ENCODE results near the gene HEYL. TPM values are rescaled to one million over a fixed set of nuclear protein-coding genes. Genes with fewer than 3 reads are reported as not detected.

HEYL gene
- total and polyA plus RNA-seq, 9 of the 15 experiments (the other 6 are each of a cell fraction or from before 2014, with no cell fraction given) = 0.13 to 0.89 (median 0.25) TPM

DNA sequence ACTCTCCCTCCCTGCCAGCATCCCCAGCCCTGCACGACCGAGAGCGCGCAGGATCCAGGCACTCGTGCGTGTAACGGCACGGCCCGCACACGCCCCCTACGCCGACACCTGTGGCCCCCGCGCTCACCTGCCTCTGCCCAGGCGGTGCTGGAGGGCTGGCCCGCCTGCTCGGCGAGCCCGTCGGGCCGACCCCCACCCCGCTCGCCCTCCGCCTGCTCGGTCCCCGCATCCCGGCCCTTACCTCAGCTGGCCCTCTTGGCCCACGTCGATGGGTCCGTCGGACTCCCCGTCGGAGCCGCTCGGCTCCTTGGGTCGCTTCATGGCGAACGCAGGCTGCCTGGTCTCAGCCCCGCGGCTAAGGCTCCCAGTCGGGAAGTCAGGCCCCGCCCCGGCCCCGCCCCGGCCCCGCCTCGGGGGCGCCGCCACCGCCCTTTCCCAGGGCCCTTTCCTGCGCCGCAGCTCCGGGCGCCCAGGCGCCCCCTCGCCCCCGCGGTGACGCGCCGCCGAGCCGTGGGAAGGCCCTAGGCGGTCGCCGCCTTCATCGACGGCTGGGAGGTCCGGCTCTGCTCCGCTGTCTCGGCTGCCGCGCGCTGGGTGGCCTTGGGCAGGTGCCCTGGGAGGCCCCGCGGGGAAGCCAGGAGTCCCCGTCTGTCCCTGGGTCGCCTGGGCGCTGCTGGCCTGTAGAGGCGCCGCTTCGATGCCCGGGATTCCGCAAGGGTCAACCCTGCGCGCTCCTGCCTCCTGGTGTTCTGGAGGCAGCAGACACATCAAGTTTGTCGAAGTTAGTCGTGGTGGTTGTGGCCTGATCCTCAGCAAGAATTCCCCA, at the start of gene HEYL (continued):
- TF ChIP-seq HCFC1 (IDR thresholded peaks at IDR 0.05; ENCODE audit: low read depth, low read length) (0 out of 2 replicates have a peak, but pooled peaks have one; percentile 34), HBP1 (CRISPR knock-in tag; IDR thresholded peaks at IDR 0.05) (no peak), TAL1 (IDR thresholded peaks at IDR 0.05) (no peak), DPF2 (IDR thresholded peaks at IDR 0.05) (no peak), ZNF324 (CRISPR knock-in tag; IDR thresholded peaks at IDR 0.05) (no peak), RBM14 (IDR thresholded peaks at IDR 0.05; ENCODE audit: borderline replicate concordance, insufficient read depth, low read depth, low read length) (no peak), MAFK (IDR thresholded peaks at IDR 0.05; ENCODE audit: low read length) (no peak), PCBP1 (IDR thresholded peaks at IDR 0.05; ENCODE audit: low read depth, low read length, poor library complexity, severe bottlenecking) (no peak), RFX7 (CRISPR knock-in tag; IDR thresholded peaks at IDR 0.05) (no peak), ARID2 (IDR thresholded peaks at IDR 0.05) (no peak), NELFE (IDR thresholded peaks at IDR 0.05; ENCODE audit: insufficient read depth, insufficient read length) (no peak), ZNF444 (CRISPR knock-in tag; IDR thresholded peaks at IDR 0.05) (no peak), HOXB6 (CRISPR knock-in tag; IDR thresholded peaks at IDR 0.05; ENCODE audit: borderline replicate concordance) (no peak), PATZ1 (CRISPR knock-in tag; IDR thresholded peaks at IDR 0.05; ENCODE audit: borderline replicate concordance) (no peak)
- TF ChIP-seq, protein P1, sequence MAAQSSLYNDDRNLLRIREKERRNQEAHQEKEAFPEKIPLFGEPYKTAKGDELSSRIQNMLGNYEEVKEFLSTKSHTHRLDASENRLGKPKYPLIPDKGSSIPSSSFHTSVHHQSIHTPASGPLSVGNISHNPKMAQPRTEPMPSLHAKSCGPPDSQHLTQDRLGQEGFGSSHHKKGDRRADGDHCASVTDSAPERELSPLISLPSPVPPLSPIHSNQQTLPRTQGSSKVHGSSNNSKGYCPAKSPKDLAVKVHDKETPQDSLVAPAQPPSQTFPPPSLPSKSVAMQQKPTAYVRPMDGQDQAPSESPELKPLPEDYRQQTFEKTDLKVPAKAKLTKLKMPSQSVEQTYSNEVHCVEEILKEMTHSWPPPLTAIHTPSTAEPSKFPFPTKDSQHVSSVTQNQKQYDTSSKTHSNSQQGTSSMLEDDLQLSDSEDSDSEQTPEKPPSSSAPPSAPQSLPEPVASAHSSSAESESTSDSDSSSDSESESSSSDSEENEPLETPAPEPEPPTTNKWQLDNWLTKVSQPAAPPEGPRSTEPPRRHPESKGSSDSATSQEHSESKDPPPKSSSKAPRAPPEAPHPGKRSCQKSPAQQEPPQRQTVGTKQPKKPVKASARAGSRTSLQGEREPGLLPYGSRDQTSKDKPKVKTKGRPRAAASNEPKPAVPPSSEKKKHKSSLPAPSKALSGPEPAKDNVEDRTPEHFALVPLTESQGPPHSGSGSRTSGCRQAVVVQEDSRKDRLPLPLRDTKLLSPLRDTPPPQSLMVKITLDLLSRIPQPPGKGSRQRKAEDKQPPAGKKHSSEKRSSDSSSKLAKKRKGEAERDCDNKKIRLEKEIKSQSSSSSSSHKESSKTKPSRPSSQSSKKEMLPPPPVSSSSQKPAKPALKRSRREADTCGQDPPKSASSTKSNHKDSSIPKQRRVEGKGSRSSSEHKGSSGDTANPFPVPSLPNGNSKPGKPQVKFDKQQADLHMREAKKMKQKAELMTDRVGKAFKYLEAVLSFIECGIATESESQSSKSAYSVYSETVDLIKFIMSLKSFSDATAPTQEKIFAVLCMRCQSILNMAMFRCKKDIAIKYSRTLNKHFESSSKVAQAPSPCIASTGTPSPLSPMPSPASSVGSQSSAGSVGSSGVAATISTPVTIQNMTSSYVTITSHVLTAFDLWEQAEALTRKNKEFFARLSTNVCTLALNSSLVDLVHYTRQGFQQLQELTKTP (IDR thresholded peaks at IDR 0.05; ENCODE audit: low read depth in 1 of 2, partially characterized antibody in 2 of 2) = no peak
- TF ChIP-seq, protein P2, sequence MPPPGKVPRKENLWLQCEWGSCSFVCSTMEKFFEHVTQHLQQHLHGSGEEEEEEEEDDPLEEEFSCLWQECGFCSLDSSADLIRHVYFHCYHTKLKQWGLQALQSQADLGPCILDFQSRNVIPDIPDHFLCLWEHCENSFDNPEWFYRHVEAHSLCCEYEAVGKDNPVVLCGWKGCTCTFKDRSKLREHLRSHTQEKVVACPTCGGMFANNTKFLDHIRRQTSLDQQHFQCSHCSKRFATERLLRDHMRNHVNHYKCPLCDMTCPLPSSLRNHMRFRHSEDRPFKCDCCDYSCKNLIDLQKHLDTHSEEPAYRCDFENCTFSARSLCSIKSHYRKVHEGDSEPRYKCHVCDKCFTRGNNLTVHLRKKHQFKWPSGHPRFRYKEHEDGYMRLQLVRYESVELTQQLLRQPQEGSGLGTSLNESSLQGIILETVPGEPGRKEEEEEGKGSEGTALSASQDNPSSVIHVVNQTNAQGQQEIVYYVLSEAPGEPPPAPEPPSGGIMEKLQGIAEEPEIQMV (tag; conservative IDR thresholded peaks at IDR 0.05; ENCODE audit: low read depth) = no peak
- TF ChIP-seq, protein P3, sequence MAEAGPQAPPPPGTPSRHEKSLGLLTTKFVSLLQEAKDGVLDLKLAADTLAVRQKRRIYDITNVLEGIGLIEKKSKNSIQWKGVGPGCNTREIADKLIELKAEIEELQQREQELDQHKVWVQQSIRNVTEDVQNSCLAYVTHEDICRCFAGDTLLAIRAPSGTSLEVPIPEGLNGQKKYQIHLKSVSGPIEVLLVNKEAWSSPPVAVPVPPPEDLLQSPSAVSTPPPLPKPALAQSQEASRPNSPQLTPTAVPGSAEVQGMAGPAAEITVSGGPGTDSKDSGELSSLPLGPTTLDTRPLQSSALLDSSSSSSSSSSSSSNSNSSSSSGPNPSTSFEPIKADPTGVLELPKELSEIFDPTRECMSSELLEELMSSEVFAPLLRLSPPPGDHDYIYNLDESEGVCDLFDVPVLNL (CRISPR knock-in tag; IDR thresholded peaks at IDR 0.05; ENCODE audit: low read depth) = no peak

All from K562 (cell line).